Ecto neural progenitor cell (in vitro differentiated cells): Measurements from ENCODE around the gene HAGH.

Experiments used
- DNase-seq: peaks from one replicate; pipeline ENCODE4 v3.0.0-alpha.2; 2018; ENCODE audit warnings: low spot score

HAGH gene

DNA sequence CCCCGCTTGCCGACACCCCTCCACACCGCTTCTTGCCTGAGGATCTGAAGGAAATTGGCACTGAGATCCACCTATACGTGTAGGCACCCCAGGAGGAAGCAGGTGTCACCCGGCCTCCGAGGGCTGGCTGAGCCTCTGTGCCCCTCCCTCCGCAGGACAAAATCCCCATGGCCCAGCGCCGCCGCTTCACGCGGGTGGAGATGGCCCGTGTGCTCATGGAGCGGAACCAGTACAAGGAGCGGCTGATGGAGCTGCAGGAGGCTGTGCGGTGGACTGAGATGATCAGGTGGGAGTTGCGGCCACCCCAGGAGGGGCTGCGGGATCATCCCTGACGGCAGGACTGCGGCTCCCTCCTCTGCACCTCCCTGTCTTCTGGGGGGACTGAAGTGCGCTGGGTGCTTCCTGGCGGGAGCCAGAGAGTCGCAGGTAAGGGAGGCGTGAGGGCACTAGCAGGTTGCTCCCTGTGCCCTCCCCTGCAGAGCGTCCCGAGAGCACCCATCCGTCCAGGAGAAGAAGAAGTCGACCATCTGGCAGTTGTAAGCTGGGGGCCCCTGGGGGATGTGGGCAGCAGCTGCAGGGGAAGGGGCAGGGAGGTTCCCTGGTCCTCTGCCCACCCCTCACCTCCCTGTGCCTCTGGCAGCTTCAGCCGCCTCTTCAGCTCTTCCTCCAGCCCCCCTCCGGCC, 64.3 kb downstream of the HAGH start:
- DNase-seq = no peak

DNA sequence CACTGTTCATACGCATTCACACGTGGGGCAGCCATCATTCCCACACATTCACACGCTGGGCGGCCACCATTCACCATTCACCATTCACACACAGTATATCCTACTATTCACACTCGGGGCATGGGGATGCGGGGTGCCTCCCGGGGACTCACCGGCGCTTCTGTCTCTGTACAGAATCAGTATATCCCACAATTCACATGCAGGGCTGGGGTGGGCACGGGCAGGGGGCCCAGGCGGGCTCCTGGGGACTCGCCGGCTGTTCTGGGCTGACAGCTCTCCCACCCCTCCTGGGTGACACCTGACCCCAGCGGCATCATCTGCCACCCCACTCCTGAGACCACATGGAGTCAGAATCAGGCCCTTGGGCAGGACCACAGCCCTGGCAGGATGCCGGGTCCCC, 64.9 kb downstream of the HAGH start:
- no peak for DNase-seq

DNA sequence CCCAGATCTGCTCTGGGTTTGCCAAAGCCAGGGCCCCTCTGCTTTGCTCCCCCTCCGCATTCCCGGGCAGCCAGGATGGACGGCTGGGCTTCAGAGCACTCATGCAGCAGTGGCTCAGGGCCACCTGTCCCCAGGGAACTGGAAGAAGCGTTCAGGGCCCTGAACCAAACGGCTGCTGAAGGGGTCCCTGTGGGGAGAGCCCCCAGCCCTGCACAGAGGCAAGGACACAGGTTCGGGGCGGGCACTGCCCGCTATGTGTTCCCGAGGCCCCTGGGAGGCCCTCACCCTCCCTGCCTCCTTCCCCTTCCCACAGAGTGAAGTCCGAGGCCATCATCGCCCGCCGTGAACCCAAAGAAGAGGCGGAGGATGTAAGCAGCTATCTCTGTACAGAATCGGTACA, 65.7 kb downstream of the HAGH start:
- DNase-seq = no peak

DNA sequence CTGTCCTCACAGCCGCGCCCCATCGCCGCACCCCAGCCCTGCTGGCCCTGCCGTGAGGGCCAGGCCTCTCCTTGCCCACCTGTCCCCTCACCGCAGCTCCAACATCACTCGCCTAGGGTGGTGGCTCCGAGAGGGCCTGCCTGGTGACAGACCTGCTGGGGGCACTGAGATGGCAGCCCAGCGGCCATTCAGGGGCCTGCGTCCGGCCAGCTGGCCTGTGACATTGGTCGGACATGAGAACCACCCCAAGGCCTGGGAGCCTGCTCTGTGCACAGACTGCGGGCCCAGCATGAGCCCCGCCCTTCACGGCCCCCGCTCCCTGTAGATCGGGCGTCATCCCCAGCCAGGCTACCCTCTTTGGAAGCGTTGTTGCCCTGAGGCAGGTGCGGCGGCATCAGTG, 67.1 kb downstream of the HAGH start:
- no peak for DNase-seq

DNA sequence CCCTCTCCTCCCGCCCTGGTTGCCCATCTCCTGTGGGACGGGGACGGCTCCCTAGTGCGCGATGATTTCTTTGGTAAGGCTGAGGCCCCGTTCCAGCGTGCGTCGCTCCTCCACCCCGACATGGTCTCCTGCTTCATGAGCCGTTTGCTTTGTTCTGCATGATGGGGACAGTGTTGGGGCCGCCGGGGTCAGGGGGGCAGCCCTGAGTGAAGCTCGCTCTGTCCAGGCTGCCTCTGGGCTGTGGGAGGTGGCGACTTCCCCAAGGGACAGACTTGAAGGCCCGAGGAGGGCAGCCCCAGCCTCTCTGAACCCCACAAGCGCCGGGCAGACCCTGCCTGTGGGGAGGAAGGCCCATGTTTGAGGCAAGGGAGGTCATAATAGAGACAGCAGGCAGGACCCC, 67.7 kb downstream of the HAGH start:
- no peak for DNase-seq

DNA sequence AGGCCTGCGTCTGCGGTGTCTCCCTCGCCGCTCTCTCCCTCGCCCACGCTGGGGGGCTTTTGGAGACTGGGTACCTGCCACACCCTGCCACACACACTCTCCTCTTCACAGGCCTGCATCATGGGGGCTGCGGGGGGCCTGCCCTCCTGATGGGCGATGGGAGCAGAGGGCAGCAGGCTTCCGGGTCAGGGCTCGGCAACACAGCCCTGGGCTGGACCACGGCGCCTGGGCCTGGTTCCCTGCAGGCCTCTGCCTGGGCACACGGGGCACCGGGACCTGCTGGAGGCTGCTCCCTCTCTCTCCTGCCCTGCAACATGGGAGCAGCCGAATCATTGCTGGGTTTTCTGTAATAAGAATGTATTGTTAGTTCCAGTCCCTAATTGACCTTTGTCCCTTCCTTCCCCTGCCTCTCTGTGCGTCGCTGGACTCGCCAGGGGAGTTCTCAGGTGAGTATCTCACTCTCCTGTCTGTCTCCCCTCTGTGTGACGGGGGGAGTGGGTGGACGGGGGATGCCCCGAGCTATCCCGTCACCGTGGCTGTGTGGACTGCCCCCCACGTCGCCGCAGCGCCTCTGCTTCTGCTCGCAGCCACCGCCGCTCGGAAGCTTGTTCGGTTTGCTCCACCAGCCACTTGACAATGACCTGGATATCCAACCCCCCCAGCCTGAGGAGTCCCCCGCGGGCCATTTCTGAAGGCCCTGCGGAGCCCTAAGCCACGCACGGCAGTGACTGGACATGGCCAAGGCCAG, 68.7 kb downstream of the HAGH start:
- DNase-seq = no peak
